AG04449 (cell line): ENCODE results near the gene JPH2.
A peak's percentile ranks its signal among the peaks of the same experiment; 100 is the strongest.

Experiments
- CTCF ChIA-PET: fragments of 350-600 bp; formaldehyde crosslinking; extraction: SDS; loops from one replicate; lab custom pipeline; 2021; ENCODE audit warnings: antibody characterized with exemption; lab: Yijun Ruan, JAX
- POLR2A ChIA-PET: fragments of 400-600, 350-600 bp; formaldehyde crosslinking; extraction: SDS; loops from one replicate; lab custom pipeline; 2020; ENCODE audit warnings: antibody characterized with exemption, inconsistent platforms; lab: Yijun Ruan, JAX
- DNase-seq: peaks from one replicate; pipeline ENCODE4 v3.0.0-alpha.2; 2010; ENCODE audit warnings: low read depth, low spot score
- H3K4me3 ChIP-seq: 2 replicates; pipeline ENCODE4 v1.5.1; 2011; ENCODE audit warnings: low read depth, mild to moderate bottlenecking, control low read depth, low read length
- CTCF ChIP-seq: IDR thresholded peaks from one replicate; pipeline ENCODE4 v1.5.1; 2011; ENCODE audit warnings: mild to moderate bottlenecking, moderate library complexity, low read length, control low read depth, inconsistent platforms; ENCODE audit not compliant: insufficient read depth; ENCODE audit errors: missing control alignments

Gene JPH2

GRCh38 chr20:44075191-44075949, 111.6 kb downstream of the JPH2 start:
- TF ChIP-seq CTCF, result no peak
- CTCF ChIA-PET, result interaction anchor here (1.3 to 19.5 kb wide), 4 partner anchors 36 to 328 kb away, joined by 3 to 453 read pairs (median 4); no protein-coding TSS in a partner anchor
- H3K4me3 ChIP-seq, result no peak overlapping the region
- DNase-seq, result no peak
- POLR2A ChIA-PET, result no interaction called here

GRCh38 chr20:44074252-44075151, 112.5 kb downstream of the JPH2 start:
- POLR2A ChIA-PET, result interaction anchor here (0.7 kb wide), 1 partner anchor 34 kb away, joined by 3 read pairs; no protein-coding TSS in a partner anchor
- H3K4me3 ChIP-seq, result no peak overlapping the region
- TF ChIP-seq CTCF, result no peak
- CTCF ChIA-PET, result interaction anchor here (1.3 to 19.5 kb wide), 4 partner anchors 35 to 327 kb away, joined by 3 to 453 read pairs (median 4); no protein-coding TSS in a partner anchor
- peak; percentile 17 for DNase-seq

GRCh38 chr20:44073675-44074071, 113.3 kb downstream of the JPH2 start:
- ChIA-PET POLR2A (no interaction called here), CTCF (interaction anchor here (1.3 to 19.5 kb wide), 3 partner anchors 35 to 327 kb away, joined by 3 to 453 read pairs (median 5); no protein-coding TSS in a partner anchor)
- no peak overlapping the region for H3K4me3 ChIP-seq
- TF ChIP-seq CTCF, result no peak
- no peak for DNase-seq

GRCh38 chr20:44073011-44073674, 113.8 kb downstream of the JPH2 start:
- H3K4me3 ChIP-seq, result no peak overlapping the region
- no peak for TF ChIP-seq CTCF
- POLR2A ChIA-PET, result no interaction called here
- DNase-seq, result no peak
- CTCF ChIA-PET, result interaction anchor here (2.6 kb wide), 1 partner anchor 8 kb away, joined by 13 read pairs; no protein-coding TSS in a partner anchor

GRCh38 chr20:44072384-44072783, 114.6 kb downstream of the JPH2 start:
- CTCF ChIA-PET, result interaction anchor here (1.2 to 2.6 kb wide), 2 partner anchors 9 to 322 kb away, joined by 6 to 13 read pairs; no protein-coding TSS in a partner anchor
- POLR2A ChIA-PET, result no interaction called here
- no peak for DNase-seq

More at GRCh38 chr20:44072384-44072783, 114.6 kb downstream of the JPH2 start:
- H3K4me3 ChIP-seq, result no peak overlapping the region
- no peak for TF ChIP-seq CTCF
